GM23338 (cell line): ENCODE results near the gene RGL1.

ENCODE experiments used
- CTCF ChIP-seq, 2 experiments: fragments of 200-600 bp in 1 of 2; sonication (generic) in 1 of 2; conservative IDR thresholded peaks; 2 replicates each; pipeline versions ENCODE4 v1.5.1 to v1.6.1; 2016 to 2017; ENCODE audit warnings: antibody characterized with exemption in 2 of 2, low read depth in 2 of 2, mild to moderate bottlenecking in 2 of 2, moderate library complexity in 1 of 2
- EZH2 ChIP-seq: fragments of 200-600 bp; sonication (generic); IDR thresholded peaks from one replicate; pipeline ENCODE4 v1.8.0; 2017; ENCODE audit warnings: antibody characterized with exemption, mild to moderate bottlenecking, low read depth; ENCODE audit not compliant: unreplicated experiment
- EZH2phosphoT487 ChIP-seq: fragments of 200-600 bp; sonication (generic); IDR thresholded peaks from one replicate; pipeline ENCODE4 v1.8.1; 2018; ENCODE audit warnings: antibody characterized with exemption; ENCODE audit not compliant: unreplicated experiment
- POLR2AphosphoS5 ChIP-seq: IDR thresholded peaks from 2 replicates; pipeline ENCODE4 v1.6.1; 2016; ENCODE audit warnings: antibody characterized with exemption, low read depth
- REST ChIP-seq: IDR thresholded peaks from one replicate; pipeline ENCODE4 v1.6.1; 2018; ENCODE audit warnings: antibody characterized with exemption; ENCODE audit not compliant: unreplicated experiment
- STAT1 ChIP-seq: IDR thresholded peaks from one replicate; pipeline ENCODE4 v1.6.1; 2016; ENCODE audit warnings: antibody characterized with exemption; ENCODE audit not compliant: unreplicated experiment
- ZNF114 ChIP-seq: fragments of 250-450 bp; sonication (Bioruptor Pico); IDR thresholded peaks from 2 replicates; pipeline ENCODE4 v1.5.0; 2020; ENCODE audit warnings: mild to moderate bottlenecking, moderate library complexity

- TF ChIP-seq POLR2AphosphoS5 = no peak
- TF ChIP-seq CTCF (conservative IDR thresholded peaks at IDR 0.05; ENCODE audit: low read depth in 2 of 2) = no peak
- no peak for TF ChIP-seq ZNF114
- TF ChIP-seq EZH2 = no peak
- TF ChIP-seq STAT1 = no peak
- no peak for TF ChIP-seq REST
- no peak for TF ChIP-seq EZH2phosphoT487
Observed at GRCh38 chr1:183884526-183884925, 79.6 kb downstream of the RGL1 start.
